ENCODE results near the gene DOCK6.
"Not testable (repeated sequence)": the region's sequence is repeated elsewhere in the genome, so short reads cannot be mapped to it uniquely, and the experiment has no call there.

DNA sequence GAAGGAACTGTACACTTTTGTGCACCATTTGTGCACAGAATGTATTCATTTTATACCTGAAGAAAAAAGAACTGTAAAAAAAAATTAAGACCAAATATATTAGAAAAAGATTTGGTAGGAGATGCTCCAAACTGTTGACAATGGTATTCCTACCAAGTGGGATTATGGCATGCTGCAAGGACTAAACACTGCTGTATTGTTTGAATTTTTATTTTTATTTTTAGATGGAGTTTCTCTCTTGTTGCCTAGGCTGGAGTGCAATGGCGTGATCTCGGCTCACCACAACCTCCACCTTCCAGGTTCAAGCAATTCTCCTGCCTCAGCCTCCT is 101.9 kb downstream of the DOCK6 start:
- TF ChIP-seq, protein P1, sequence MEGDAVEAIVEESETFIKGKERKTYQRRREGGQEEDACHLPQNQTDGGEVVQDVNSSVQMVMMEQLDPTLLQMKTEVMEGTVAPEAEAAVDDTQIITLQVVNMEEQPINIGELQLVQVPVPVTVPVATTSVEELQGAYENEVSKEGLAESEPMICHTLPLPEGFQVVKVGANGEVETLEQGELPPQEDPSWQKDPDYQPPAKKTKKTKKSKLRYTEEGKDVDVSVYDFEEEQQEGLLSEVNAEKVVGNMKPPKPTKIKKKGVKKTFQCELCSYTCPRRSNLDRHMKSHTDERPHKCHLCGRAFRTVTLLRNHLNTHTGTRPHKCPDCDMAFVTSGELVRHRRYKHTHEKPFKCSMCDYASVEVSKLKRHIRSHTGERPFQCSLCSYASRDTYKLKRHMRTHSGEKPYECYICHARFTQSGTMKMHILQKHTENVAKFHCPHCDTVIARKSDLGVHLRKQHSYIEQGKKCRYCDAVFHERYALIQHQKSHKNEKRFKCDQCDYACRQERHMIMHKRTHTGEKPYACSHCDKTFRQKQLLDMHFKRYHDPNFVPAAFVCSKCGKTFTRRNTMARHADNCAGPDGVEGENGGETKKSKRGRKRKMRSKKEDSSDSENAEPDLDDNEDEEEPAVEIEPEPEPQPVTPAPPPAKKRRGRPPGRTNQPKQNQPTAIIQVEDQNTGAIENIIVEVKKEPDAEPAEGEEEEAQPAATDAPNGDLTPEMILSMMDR (IDR thresholded peaks at IDR 0.05): not testable (repeated sequence)
- not testable (repeated sequence) for TF ChIP-seq POLR2A (IDR thresholded peaks at IDR 0.05)
